ENCODE results near the gene NDUFAB1.
"Not testable (repeated sequence)": the region's sequence is repeated elsewhere in the genome, so short reads cannot be mapped to it uniquely, and the experiment has no call there.

DNA sequence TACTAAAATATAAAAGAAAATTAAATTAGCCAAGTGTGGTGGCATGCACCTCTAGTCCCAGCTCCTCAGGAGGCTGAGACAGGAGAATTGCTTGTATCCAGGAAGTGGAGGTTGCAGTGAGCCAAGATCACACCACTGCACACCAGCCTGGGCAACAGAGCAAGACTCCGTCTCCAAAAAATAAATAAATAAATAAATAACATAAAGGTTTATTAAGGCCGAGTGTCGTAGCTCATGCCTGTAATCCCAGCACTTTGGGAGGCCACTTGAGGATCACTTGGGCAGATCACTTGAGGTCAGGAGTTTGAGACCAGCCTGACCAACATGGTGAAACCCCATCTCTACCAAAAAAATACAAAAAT, 55.3 kb downstream of the NDUFAB1 start:
- not testable (repeated sequence) for TF ChIP-seq POLR2AphosphoS5, POLR2A (IDR thresholded peaks at IDR 0.05)
- TF ChIP-seq, protein P1, sequence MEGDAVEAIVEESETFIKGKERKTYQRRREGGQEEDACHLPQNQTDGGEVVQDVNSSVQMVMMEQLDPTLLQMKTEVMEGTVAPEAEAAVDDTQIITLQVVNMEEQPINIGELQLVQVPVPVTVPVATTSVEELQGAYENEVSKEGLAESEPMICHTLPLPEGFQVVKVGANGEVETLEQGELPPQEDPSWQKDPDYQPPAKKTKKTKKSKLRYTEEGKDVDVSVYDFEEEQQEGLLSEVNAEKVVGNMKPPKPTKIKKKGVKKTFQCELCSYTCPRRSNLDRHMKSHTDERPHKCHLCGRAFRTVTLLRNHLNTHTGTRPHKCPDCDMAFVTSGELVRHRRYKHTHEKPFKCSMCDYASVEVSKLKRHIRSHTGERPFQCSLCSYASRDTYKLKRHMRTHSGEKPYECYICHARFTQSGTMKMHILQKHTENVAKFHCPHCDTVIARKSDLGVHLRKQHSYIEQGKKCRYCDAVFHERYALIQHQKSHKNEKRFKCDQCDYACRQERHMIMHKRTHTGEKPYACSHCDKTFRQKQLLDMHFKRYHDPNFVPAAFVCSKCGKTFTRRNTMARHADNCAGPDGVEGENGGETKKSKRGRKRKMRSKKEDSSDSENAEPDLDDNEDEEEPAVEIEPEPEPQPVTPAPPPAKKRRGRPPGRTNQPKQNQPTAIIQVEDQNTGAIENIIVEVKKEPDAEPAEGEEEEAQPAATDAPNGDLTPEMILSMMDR (IDR thresholded peaks at IDR 0.05) = not testable (repeated sequence)

Data from sigmoid colon (tissue), 4 donors.